NCI-H2029 (cell line): ENCODE data around the gene SRGAP2B.
"Not testable (repeated sequence)": the region's sequence is repeated elsewhere in the genome, so short reads cannot be mapped to it uniquely, and the experiment has no call there.

Source experiments
- DNase-seq: peaks from one replicate; lab custom pipeline; 2025; lab: John Stamatoyannopoulos, UW

Gene SRGAP2B

GRCh38 chr1:144946525-144947480, 148.3 kb downstream of the SRGAP2B start:
- not testable (repeated sequence) for DNase-seq

- not testable (repeated sequence) for DNase-seq
These were observed 153.4 kb downstream of the SRGAP2B start for GRCh38 chr1:144941710-144942109.

GRCh38 chr1:144940054-144940453, 155.1 kb downstream of the SRGAP2B start:
- not testable (repeated sequence) for DNase-seq

- not testable (repeated sequence) for DNase-seq
These were observed 156.5 kb downstream of the SRGAP2B start for GRCh38 chr1:144938627-144939026.

- not testable (repeated sequence) for DNase-seq
These were observed 158.9 kb downstream of the SRGAP2B start for GRCh38 chr1:144936186-144936732.

- DNase-seq = not testable (repeated sequence)
These were observed 159.8 kb downstream of the SRGAP2B start for GRCh38 chr1:144935310-144935709.

GRCh38 chr1:144933014-144933413, 162.1 kb downstream of the SRGAP2B start:
- DNase-seq = not testable (repeated sequence)

GRCh38 chr1:144932153-144932552, 163.0 kb downstream of the SRGAP2B start:
- not testable (repeated sequence) for DNase-seq

- DNase-seq = not testable (repeated sequence)
These were observed 163.6 kb downstream of the SRGAP2B start for GRCh38 chr1:144931553-144931952.

- not testable (repeated sequence) for DNase-seq
These were observed 164.9 kb downstream of the SRGAP2B start for GRCh38 chr1:144930085-144930777.

- not testable (repeated sequence) for DNase-seq
These were observed 167.8 kb downstream of the SRGAP2B start for GRCh38 chr1:144927292-144927691.

GRCh38 chr1:144923640-144924039, 171.5 kb downstream of the SRGAP2B start:
- DNase-seq = not testable (repeated sequence)

GRCh38 chr1:144922785-144923184, 172.3 kb downstream of the SRGAP2B start:
- DNase-seq = not testable (repeated sequence)

- DNase-seq = not testable (repeated sequence)
These were observed 176.0 kb downstream of the SRGAP2B start for GRCh38 chr1:144919106-144919505.

GRCh38 chr1:144918027-144918603, 177.0 kb downstream of the SRGAP2B start:
- not testable (repeated sequence) for DNase-seq

- DNase-seq = not testable (repeated sequence)
These were observed 177.7 kb downstream of the SRGAP2B start for GRCh38 chr1:144917154-144918026.

GRCh38 chr1:144913977-144914734, 181.0 kb downstream of the SRGAP2B start:
- not testable (repeated sequence) for DNase-seq

- DNase-seq = not testable (repeated sequence)
These were observed 181.7 kb downstream of the SRGAP2B start for GRCh38 chr1:144913458-144913857.

GRCh38 chr1:144910729-144911128, 184.4 kb downstream of the SRGAP2B start:
- not testable (repeated sequence) for DNase-seq

GRCh38 chr1:144900841-144901240, 194.3 kb downstream of the SRGAP2B start:
- not testable (repeated sequence) for DNase-seq
